HepG2 (cell line): Measurements from ENCODE around the gene HS6ST1. TPM values are rescaled to one million over a fixed set of nuclear protein-coding genes. Genes with fewer than 3 reads are reported as not detected.

ENCODE experiments used
- ADNP ChIP-seq: sonication (generic); formaldehyde crosslinking; IDR thresholded peaks from 2 replicates; pipeline ENCODE4 v1.4.0; 2020; ENCODE audit warnings: missing genetic modification reagents
- ESRRA ChIP-seq: sonication (generic); formaldehyde crosslinking; IDR thresholded peaks from 2 replicates; pipeline ENCODE4 v1.5.1; 2020; ENCODE audit warnings: mild to moderate bottlenecking, low read depth, missing genetic modification reagents
- IKZF5 ChIP-seq: IDR thresholded peaks from 2 replicates; pipeline ENCODE4 v1.6.1; 2018; ENCODE audit warnings: missing genetic modification reagents, mild to moderate bottlenecking, missing compliant biosample characterization
- JUN ChIP-seq: sonication (generic); formaldehyde crosslinking; IDR thresholded peaks from 2 replicates; pipeline ENCODE4 v1.4.0; 2020; ENCODE audit warnings: mild to moderate bottlenecking, missing genetic modification reagents
- MTERF4 ChIP-seq: sonication (generic); formaldehyde crosslinking; IDR thresholded peaks from 2 replicates; pipeline ENCODE4 v1.8.0; 2023; ENCODE audit warnings: mild to moderate bottlenecking, missing genetic modification reagents
- PHF8 ChIP-seq: sonication (generic); formaldehyde crosslinking; IDR thresholded peaks from 2 replicates; pipeline ENCODE4 v1.5.0; 2020; ENCODE audit warnings: missing genetic modification reagents
- PRDM15 ChIP-seq: sonication (generic); formaldehyde crosslinking; IDR thresholded peaks from 2 replicates; pipeline ENCODE4 v1.4.0; 2020; ENCODE audit warnings: missing genetic modification reagents
- TBX2 ChIP-seq: sonication (generic); formaldehyde crosslinking; IDR thresholded peaks from 2 replicates; pipeline ENCODE4 v1.5.0; 2020; ENCODE audit warnings: missing genetic modification reagents, mild to moderate bottlenecking, borderline replicate concordance
- TFAP4 ChIP-seq: sonication (generic); IDR thresholded peaks from 2 replicates; pipeline ENCODE4 v1.6.1; 2016; ENCODE audit warnings: low read depth, borderline replicate concordance
- THRA ChIP-seq: sonication (generic); formaldehyde crosslinking; IDR thresholded peaks from 2 replicates; pipeline ENCODE4 v1.4.0; 2020; ENCODE audit warnings: missing genetic modification reagents, borderline replicate concordance
- ZNF12 ChIP-seq: sonication (generic); formaldehyde crosslinking; IDR thresholded peaks from 2 replicates; pipeline ENCODE4 v1.5.0; 2020; ENCODE audit warnings: missing genetic modification reagents
- ZZZ3 ChIP-seq: sonication (generic); formaldehyde crosslinking; IDR thresholded peaks from 2 replicates; pipeline ENCODE4 v1.4.0; 2020; ENCODE audit warnings: missing genetic modification reagents, mild to moderate bottlenecking, borderline replicate concordance
- polyA plus RNA-seq, 8 experiments: library from polyadenylated mRNA; depleted of rRNA in 3 of 8; stranded (reverse) in 7 of 8; unstranded in 1 of 8; fragments of >200 nt; fragmentation: Illumina TruSeq in 4 of 8; extraction: Trizol in 4 of 8; gene quantifications; 2 replicates each; pipeline versions ENCODE4 v1.2.1 to v1.2.3, GENCODE V29; 2011 to 2016; ENCODE audit warnings: low read depth in 4 of 8, missing spikeins in 1 of 8, mixed read lengths in 1 of 8; ENCODE audit not compliant: insufficient read depth in 1 of 8
- total RNA-seq, 5 experiments: library from RNA; depleted of rRNA; stranded (reverse); fragments of >200 nt; fragmentation: Illumina TruSeq; extraction: Trizol; gene quantifications; 2 replicates each; pipeline ENCODE4 v1.2.3, GENCODE V29; 2016; ENCODE audit warnings: low read depth in 1 of 5
- TF ChIP-seq, protein P1 (sequence below): sonication (generic); formaldehyde crosslinking; IDR thresholded peaks from 2 replicates; pipeline ENCODE4 v1.5.0; 2020; ENCODE audit warnings: mild to moderate bottlenecking, missing genetic modification reagents, borderline replicate concordance
- TF ChIP-seq, protein P2 (sequence below): sonication (generic); formaldehyde crosslinking; IDR thresholded peaks from 2 replicates; pipeline ENCODE4 v1.4.0; 2020; ENCODE audit warnings: missing genetic modification reagents

HS6ST1 gene
- total and polyA plus RNA-seq, 2 of the 13 experiments (the other 11 are each of a cell fraction or from before 2014, with no cell fraction given), result 34.5 to 84.6 TPM

GRCh38 chr2:128318776-128319464 is at the start of gene HS6ST1 (continued):
- TF ChIP-seq, protein P1, sequence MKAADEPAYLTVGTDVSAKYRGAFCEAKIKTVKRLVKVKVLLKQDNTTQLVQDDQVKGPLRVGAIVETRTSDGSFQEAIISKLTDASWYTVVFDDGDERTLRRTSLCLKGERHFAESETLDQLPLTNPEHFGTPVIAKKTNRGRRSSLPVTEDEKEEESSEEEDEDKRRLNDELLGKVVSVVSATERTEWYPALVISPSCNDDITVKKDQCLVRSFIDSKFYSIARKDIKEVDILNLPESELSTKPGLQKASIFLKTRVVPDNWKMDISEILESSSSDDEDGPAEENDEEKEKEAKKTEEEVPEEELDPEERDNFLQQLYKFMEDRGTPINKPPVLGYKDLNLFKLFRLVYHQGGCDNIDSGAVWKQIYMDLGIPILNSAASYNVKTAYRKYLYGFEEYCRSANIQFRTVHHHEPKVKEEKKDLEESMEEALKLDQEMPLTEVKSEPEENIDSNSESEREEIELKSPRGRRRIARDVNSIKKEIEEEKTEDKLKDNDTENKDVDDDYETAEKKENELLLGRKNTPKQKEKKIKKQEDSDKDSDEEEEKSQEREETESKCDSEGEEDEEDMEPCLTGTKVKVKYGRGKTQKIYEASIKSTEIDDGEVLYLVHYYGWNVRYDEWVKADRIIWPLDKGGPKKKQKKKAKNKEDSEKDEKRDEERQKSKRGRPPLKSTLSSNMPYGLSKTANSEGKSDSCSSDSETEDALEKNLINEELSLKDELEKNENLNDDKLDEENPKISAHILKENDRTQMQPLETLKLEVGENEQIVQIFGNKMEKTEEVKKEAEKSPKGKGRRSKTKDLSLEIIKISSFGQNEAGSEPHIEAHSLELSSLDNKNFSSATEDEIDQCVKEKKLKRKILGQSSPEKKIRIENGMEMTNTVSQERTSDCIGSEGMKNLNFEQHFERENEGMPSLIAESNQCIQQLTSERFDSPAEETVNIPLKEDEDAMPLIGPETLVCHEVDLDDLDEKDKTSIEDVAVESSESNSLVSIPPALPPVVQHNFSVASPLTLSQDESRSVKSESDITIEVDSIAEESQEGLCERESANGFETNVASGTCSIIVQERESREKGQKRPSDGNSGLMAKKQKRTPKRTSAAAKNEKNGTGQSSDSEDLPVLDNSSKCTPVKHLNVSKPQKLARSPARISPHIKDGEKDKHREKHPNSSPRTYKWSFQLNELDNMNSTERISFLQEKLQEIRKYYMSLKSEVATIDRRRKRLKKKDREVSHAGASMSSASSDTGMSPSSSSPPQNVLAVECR, result peak; percentile 70; the same call in 1 of the 2 replicates
- peak; percentile 54 for TF ChIP-seq PHF8 (CRISPR knock-in tag)
- peak; percentile 42; the same call in 1 of the 2 replicates for TF ChIP-seq JUN (CRISPR knock-in tag)
- peak; percentile 57; the same call in 1 of the 2 replicates for TF ChIP-seq ZNF12
- TF ChIP-seq THRA (CRISPR knock-in tag), result peak; percentile 27; the same call in 1 of the 2 replicates
- TF ChIP-seq TBX2 (CRISPR knock-in tag), result peak; percentile 70
- peak; percentile 67; the same call in 1 of the 2 replicates for TF ChIP-seq ADNP (CRISPR knock-in tag)
- TF ChIP-seq, protein P2, sequence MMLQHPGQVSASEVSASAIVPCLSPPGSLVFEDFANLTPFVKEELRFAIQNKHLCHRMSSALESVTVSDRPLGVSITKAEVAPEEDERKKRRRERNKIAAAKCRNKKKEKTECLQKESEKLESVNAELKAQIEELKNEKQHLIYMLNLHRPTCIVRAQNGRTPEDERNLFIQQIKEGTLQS (CRISPR knock-in tag), result no peak
- TF ChIP-seq PRDM15 (CRISPR knock-in tag), result no peak
- TF ChIP-seq MTERF4, result peak; percentile 72; the same call in 1 of the 2 replicates
- TF ChIP-seq TFAP4, result 0 out of 2 replicates have a peak, but pooled peaks have one; percentile 11
- no peak for TF ChIP-seq IKZF5 (CRISPR knock-in tag)
- peak; percentile 57; the same call in 1 of the 2 replicates for TF ChIP-seq ESRRA
- no peak for TF ChIP-seq ZZZ3 (CRISPR knock-in tag)
